HL-60/S4 treated with phorbol 12-myristate 13-acetate at 8.2 ng/mL for 4 days and 3 days (cell line): ENCODE measurements around the gene TXLNG.
"Not testable (repeated sequence)": the region's sequence is repeated elsewhere in the genome, so short reads cannot be mapped to it uniquely, and the experiment has no call there.

Experiments
- in situ Hi-C: fragments of 300-500 bp; cut with MboI; formaldehyde crosslinking; loops from 2 replicates; pipeline ENCODE4 v1.15.0; 2022; ENCODE audit warnings: low sequenced_read_pairs

Gene TXLNG

GRCh38 chrX:16786139-16786790 is at the start of gene TXLNG:
Gene TXLNG (plus strand): TSS chrX:16786466. CDS start chrX:16786488, 22 bp downstream.
- in situ Hi-C loops = no loop called here

GRCh38 chrX:16737024-16737423 is 49.2 kb upstream of the TXLNG start:
- in situ Hi-C loops = no loop called here

GRCh38 chrX:16739574-16739973 is 46.7 kb upstream of the TXLNG start:
- in situ Hi-C loops = no loop called here

GRCh38 chrX:16743604-16744325 is 42.5 kb upstream of the TXLNG start:
- in situ Hi-C loops = no loop called here

GRCh38 chrX:16745102-16745501 is 41.2 kb upstream of the TXLNG start:
- in situ Hi-C loops = no loop called here

- in situ Hi-C loops = no loop called here
Observed at GRCh38 chrX:16745659-16746058, 40.6 kb upstream of the TXLNG start.

GRCh38 chrX:16748425-16748824 is 37.8 kb upstream of the TXLNG start:
- in situ Hi-C loops = no loop called here

GRCh38 chrX:16750136-16750535 is 36.1 kb upstream of the TXLNG start:
- in situ Hi-C loops = no loop called here

- in situ Hi-C loops = no loop called here
Observed at GRCh38 chrX:16754019-16754418, 32.2 kb upstream of the TXLNG start.

- in situ Hi-C loops = no loop called here
Observed at GRCh38 chrX:16756724-16757123, 29.5 kb upstream of the TXLNG start.

GRCh38 chrX:16761500-16761899 is 24.8 kb upstream of the TXLNG start:
- in situ Hi-C loops = not testable (repeated sequence)

- in situ Hi-C loops = no loop called here
Observed at GRCh38 chrX:16762579-16762978, 23.7 kb upstream of the TXLNG start.

GRCh38 chrX:16765594-16765993 is 20.7 kb upstream of the TXLNG start:
- in situ Hi-C loops = no loop called here

- in situ Hi-C loops = no loop called here
Observed at GRCh38 chrX:16770970-16771482, 15.2 kb upstream of the TXLNG start.

- in situ Hi-C loops = no loop called here
Observed at GRCh38 chrX:16771483-16772398, 14.5 kb upstream of the TXLNG start.

- in situ Hi-C loops = no loop called here
Observed at GRCh38 chrX:16772460-16772859, 13.8 kb upstream of the TXLNG start.

- in situ Hi-C loops = no loop called here
Observed at GRCh38 chrX:16774746-16775145, 11.5 kb upstream of the TXLNG start.

GRCh38 chrX:16778545-16778944 is 7.7 kb upstream of the TXLNG start:
- in situ Hi-C loops = no loop called here

GRCh38 chrX:16778993-16779392 is 7.3 kb upstream of the TXLNG start:
- in situ Hi-C loops = no loop called here

GRCh38 chrX:16779815-16780214 is 6.5 kb upstream of the TXLNG start:
- in situ Hi-C loops = not testable (repeated sequence)

GRCh38 chrX:16783452-16783851 is 2.8 kb upstream of the TXLNG start:
- in situ Hi-C loops = no loop called here
